ENCODE data around the gene BDH1.

Gene BDH1

DNA sequence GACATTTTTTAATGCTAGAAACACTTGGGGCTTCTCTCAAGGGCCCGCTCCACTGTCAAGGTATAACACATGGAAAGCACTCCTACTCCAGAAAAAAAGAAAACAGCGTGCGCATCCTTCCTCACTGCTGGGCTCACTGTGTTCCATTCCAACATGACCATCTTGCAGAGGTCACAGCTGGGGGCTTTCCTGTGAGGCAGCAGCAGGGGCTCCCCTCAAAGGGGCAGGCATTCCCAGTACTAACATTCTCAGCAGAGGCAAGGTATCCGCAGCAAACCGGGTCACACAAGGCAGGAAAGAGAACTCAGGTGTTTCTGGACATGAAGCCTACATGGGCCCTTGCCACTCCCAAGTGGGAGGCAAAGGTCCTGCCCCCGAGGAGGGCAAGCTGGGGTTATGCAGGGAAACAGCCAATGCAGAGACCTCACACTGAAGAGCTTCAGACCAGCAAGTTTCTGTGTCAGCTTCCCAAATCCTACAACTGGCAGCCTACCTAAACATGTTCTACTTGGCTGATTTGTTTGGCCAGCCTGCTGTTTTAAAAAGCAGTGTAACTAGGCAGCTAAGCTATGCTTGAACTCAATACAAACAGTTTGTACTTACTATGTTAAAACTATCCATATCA, 6.4 kb downstream of the BDH1 start:
- no peak for DNase-seq (ENCODE audit: low read depth in 3 of 3)

DNA sequence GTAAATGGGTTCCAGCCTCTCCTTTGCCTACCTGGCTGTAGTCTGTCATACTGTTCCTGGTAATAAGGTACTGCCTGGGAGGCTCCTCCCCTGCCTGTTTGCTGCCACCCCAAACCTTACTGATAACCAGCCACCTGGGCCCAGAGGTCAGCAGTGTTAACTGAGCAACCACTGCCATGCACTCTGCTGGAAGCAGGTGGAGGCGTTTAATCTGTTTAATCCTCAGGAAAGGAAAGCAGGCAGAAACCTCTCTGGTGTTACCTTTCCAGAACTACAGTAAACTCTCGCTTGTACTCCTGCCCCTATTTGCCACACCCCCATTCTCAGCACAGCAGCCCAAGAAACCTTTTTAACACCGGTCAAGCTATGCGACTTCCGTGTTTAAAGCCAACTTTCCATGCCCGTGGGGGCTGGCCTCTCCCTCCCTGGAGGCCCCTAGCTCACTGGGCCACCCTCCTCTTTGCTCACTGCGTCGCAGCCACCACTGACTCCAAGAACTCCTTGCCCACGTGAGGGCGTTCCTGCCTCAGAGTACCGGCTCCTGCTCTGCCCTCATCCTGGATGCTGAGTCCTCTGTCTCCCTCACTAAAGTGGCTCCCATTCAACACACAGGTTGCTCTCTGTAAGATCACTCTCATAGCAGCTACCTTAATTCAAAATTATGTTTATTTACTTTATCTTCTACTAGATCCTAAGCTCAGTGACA, 8.3 kb downstream of the BDH1 start:
- DNase-seq (ENCODE audit: low read depth in 3 of 3) = no peak

DNA sequence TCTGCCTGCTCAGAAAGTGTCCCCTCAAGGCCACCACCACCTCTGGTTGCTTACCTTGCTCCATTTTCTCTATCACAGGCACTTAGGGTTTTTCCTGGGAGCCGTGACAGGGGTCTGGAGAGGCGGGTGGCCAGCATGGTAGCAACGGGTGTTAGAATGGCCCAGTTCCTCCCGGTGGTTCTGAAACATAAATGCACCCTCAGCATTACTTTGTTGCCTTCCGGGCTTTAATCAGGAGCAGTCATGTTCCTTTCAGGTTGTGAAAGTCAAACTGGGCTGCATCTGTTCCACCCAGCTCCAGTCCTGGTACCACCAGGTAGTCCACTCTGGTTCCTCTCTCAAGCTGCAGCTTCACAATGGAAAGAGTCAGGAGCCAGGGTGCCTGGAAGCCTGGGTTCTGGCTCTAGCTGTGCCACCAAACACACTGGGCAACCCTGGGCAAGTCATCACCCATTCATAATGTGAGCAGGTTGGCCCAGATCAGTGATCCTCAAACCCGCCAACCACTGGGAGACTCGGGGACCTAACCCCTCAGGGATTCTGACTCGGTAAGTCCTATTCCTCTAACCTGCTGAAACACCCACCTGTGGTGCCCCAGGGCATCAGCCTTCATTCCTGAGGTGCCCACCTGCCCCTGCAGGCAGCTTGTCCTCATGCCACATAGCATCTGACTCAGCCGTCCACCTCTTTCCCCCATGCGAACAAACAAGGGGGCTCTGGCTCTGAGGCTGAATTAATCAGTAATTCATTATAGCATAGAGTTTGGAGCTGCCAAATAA, 9.3 kb downstream of the BDH1 start:
- DNase-seq (ENCODE audit: low read depth in 3 of 3) = no peak

DNA sequence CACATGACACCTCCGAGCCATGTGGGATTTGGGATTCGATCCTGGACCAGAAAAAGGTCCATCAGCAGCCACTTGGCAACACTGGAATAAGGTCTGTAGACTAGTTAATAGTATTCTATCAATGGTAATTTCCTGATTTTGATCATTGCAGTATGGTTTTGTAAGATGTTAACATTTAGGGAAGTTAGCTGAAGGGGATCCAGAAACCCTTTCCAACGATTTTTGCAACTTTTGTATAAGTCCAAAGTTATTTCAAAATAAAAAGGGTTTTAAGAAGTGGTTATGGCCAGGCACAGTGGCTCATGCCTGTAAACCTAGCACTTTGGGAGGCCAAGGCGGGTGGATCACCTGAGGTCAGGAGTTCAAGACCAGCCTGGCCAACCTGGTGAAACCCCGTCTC, 10.2 kb downstream of the BDH1 start:
- DNase-seq (ENCODE audit: low read depth in 3 of 3) = no peak

DNA sequence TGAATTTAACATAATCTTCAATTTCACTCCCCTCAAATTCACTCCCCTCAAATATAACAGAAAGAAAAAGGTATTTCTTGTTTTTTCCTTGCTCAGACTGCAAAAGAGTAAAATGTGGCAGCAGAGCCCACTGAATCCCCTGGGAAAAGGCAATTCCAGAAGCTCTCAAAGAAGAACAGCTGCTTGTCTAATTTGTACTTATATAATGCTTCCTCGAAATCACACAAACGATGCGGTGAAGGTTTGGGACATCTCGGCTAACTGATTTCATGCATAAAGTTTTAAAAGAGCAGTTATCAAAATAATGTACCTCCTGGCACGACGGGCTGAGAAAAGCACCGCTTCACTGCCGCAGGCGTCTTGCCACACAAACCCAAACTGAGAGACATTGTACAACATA, 10.7 kb downstream of the BDH1 start:
- no peak for DNase-seq (ENCODE audit: low read depth in 3 of 3)

DNA sequence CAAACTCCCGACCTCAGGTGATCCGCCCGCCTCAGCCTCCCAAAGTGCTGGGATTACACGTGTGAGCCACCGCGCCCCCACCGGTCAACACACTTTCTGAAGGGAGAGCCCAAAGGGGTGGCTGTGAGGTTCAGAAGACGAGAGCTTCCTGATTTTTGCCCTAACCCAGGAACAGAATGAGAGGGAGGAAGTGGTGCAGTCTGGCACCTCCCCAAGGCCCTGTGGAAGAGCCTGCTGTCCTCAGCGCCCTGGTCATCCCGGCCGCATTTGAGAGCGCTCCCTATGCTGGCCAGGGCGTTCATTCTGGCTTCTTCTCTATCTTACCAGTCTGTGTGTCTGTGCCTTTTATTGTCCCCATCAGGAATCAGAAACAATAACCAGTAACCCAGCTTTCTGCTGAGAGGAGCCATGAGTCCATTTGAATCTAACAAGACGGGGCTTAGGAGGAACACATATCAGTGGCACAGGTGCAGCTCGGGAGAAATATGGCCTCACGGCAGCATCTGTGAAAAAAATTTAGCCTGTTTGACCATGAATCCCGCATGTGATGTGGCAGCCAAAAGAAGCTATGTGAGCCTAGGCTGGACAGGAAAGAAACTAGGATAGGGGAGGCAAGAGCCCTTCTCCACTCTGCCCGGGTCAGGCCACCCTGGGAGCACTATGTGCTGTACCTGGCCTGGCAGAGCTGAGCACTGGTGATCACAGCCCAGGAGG, 12.9 kb downstream of the BDH1 start:
- no peak for DNase-seq (ENCODE audit: low read depth in 3 of 3)

DNA sequence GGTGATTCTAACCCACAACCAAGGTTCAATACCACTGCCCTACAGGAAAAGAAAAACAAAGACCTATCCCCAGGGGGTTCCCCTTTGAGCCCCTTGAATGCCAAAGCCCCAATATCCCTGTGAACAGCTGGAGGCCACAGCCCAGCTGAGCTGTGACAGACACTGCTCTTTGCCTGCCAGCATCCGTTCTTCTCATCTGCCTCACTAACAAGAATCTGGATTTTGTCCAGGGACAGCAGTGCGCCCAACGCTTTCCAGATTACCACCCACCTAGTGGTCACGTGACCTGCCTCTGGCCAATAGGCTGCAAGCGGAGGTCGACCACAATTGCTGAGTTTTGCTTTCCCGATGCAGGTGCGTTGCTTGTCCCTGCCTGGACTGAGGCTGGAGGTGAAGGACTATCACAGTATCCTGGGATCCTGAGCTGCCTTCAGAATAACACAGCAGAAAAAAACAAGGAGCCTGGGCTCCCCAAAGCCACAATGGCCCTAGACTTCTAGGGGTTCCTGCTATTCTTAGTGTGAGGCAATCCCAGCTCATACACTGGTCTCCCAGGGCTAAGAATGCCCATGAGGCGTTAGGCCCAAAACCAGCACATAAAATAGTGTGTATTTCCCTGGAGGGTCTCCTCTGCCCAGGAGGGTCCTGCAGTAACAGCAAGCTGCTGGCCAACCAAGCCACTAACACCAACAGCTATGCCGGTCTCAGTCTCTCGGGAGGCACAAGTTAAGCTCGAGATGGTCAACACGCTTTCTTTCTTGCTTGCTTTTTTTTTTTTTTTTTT, 13.8 kb downstream of the BDH1 start:
- DNase-seq (ENCODE audit: low read depth in 3 of 3) = no peak

DNA sequence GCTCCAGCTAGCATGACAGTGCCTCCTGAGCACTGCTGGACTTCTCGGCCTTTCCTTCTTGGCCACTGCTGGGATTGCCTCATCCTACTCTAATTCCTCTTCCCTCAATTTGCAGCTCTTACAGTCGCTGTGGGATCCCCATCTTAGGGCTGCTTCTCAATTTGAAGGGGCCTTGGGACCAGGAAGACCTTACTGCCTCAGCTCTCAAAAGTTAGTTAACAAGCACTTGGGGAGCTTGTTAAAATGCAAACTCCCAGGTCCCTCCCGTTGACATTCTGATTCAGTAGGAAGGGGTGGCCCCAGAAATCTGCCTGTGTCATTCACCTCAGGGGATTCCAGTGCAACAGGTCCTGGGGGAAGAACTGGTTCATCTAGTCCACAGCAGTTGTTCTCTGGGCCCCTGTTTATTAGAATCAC, 14.8 kb downstream of the BDH1 start:
- no peak for DNase-seq (ENCODE audit: low read depth in 3 of 3)

DNA sequence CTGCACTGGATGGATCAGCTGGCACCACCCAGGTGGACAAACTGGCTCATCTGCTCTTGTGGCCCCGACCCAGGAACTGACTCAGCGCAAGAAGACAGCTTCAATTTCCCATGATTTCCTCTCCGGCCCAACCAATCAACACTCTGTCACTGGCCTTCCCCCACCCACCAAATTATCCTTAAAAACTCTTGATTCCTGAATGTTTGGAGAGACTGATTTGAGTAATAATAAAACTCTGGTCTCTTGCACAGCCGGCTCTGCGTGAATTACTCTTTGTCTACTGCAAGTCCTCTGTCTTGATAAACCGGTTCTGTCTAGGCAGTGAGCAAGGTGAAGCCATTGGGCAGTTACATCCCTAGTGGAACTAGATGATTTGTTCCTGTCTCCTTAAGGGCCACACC, 16.1 kb downstream of the BDH1 start:
- no peak for DNase-seq (ENCODE audit: low read depth in 3 of 3)

DNA sequence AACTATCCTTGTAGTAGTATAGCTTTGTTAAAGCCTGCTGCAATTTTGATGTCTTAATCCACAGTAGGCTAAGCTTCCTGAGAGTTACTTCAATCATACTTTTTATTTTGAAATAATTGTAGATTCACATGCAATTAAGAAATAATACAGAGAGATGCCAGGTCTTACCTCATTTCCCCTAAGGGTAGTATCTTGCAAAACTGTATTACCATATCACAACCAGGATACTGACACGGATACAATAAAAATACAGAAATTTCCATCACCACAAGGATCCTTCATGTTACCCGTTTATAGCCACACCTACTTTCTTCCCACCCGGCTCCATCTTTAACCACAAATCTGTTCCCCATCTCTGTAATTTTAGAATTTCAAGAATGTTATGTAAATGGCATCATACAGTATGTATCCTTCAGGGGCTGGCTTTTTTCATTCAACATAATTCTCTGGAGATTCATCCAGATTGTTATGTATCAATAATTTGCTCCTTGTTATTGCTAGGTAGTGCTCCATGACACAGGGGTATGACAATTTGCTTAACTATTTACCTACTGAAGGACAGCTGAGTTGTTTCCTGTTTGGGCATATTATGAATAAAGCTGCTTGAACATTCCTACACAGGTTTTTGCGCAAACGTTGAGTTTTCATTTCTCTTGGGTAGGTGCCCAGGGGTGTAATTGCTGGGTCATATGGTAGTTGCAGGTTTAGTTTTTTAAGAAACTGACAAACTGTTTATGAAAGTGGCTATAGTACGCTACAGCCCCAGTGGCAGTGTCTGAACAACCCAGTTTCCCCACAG, 21.6 kb downstream of the BDH1 start:
- no peak for DNase-seq (ENCODE audit: low read depth in 3 of 3)

DNA sequence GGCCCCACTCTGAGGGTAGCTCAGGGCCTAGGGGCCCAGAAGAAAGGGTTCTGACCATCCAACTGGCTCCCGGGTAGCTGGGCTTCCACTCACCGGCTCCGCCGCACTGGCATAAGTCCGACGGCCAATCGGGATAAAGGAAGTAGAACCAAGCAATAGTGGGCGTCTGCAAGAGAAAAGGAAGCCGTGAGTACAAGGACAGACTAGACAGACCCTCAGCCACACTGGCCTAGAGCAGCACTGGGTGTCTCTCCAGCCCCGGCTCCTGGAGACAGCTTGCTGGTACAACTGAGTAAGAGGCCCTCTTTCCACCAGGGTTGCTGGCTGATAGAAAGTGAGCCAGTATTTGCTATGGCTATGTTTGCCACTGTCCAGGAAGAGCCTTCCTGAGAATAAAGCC, 22.4 kb downstream of the BDH1 start:
- no peak for DNase-seq (ENCODE audit: low read depth in 3 of 3)

DNA sequence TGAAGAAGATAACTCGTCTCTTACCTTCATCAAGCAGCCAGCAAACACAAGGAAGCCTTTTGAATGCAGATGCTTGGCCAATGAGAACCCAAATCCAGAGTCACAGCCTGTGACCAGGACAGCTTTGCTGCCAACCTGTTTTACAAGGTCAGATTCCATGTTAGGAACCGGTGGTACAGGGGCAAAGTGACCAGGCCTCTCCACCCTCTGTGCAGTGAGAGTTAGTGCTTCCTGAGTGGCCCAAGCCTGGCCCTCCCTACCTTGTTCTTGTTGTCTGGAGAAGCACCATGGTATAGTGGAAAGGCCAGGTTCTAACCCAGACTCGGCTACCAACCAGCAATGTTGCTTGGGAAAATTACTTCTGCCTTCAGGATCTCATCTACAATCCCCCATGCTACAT, 23.4 kb downstream of the BDH1 start:
- no peak for DNase-seq (ENCODE audit: low read depth in 3 of 3)

DNA sequence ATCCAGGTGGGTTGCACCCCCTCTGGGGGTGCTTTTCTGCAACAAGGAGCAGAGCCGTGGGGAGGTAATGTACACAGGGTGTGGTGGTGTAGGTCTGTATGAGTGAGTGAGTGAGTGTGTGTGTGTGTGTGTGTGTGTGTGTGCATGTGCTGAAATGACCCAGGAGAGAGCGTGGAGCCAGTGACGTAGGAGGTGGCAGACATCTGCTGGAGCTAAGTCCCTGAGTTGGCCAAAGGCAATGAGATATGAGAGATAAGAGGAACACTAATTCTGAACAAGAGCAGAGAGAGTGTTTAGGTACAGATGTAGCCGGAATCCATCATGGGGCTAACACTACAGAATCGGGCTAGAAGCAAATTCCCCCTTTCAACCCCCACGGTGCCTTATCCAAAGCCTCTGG, 27.6 kb downstream of the BDH1 start:
- no peak for DNase-seq (ENCODE audit: low read depth in 3 of 3)

DNA sequence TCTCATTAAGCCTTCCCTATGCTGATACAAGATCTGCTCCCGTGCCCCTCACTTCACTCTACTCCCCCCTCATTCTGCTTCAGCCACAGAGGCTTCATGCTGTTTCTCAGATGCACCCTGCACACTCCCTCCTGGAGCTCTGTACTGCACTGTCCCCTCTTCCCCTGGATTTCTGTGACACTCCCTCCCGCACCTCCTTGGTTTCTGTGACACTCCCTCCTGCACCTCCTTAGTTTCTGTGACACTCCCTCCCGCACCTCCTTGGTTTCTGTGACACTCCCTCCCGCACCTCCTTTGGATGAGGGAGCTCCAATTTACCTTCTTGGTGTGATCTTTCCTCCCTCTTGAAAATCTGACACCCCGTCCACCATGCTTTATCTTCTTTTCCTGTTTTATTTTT, 28.2 kb downstream of the BDH1 start:
- DNase-seq (ENCODE audit: low read depth in 3 of 3) = no peak

DNA sequence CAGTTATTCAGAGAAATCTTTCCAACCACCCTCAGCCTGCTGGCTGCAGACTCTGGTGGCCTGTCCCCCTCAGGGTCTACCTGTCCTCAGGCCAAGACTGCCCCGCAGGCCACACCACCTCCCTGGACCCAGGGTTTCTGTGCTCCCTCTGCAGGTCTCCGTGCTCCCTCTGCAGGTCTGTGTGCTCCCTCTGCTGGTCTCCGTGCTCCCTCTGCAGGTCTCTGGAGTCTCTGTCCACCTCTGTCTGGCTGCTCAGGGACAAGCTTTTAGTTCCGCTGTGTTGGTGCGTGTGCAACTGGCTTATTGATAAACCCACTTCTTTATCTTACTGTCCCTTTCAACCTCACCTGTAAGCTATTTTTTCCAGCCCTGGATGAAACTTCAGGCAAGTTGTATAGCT, 30.1 kb downstream of the BDH1 start:
- DNase-seq (ENCODE audit: low read depth in 3 of 3) = no peak

DNA sequence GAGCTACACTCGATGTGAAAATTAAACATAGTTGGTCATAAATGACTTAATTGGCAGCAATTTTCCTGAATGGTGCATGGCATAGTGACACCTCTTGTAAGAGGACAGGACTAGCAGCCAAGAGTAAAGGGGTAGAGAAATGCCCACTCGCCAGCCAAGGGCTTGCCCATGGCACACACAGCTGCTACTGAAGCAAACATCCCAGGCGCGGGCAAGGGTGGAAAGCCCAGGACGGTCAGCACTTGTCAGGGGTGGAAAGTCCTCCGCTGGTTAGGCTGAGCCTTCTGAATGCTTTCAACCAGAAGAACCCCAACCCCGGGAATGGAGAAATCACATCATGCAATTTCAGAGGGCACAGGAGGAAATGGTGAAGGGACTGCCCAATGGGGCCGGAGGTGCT, 31.6 kb downstream of the BDH1 start:
- DNase-seq (ENCODE audit: low read depth in 3 of 3) = no peak

DNA sequence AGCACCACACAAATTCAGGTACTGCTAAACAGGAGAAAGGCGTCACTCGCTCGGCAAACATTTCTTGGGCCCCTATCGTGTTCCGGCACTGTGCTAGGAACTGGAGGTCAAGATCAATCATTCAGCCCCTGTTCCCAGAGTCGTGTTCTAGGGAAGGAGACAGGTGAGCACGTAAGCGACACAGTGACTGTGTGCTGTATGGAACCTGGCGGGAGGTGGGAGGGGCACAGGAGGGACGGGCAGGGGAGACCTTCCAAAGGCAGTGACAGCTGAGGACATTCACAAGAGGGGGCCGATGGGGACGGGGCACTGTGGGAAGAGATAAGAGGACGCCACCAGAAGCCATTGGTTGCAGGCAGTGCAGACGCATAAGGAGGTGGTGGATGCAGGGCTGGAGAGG, 32.2 kb downstream of the BDH1 start:
- DNase-seq (ENCODE audit: low read depth in 3 of 3) = no peak

DNA sequence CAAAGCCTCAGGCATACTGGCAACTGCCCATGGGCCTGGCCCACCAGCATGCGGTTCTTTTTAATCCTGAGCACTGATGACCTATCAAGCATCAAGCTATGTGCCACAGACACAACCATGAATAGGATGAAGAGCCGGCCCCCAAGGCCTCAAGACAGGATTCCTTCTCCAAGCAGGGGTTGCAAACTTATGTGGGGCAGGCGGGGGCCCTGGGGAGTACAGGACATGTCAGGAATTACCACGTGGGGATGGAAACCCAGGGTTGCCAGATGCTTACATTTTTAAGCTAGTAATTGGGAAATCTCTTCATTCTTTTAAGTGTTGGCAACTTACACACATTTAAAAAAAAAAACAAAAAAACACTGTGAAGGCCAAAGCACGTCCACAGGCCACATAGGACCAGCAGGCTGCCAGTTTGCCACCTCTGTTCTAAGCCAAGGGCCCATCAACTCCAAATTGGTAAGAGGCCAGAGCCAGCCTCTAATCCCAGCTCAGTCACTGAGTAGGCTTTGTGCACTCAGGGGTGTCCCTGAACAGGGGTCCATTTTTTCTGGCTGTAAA, 32.8 kb downstream of the BDH1 start:
- no peak for DNase-seq (ENCODE audit: low read depth in 3 of 3)

DNA sequence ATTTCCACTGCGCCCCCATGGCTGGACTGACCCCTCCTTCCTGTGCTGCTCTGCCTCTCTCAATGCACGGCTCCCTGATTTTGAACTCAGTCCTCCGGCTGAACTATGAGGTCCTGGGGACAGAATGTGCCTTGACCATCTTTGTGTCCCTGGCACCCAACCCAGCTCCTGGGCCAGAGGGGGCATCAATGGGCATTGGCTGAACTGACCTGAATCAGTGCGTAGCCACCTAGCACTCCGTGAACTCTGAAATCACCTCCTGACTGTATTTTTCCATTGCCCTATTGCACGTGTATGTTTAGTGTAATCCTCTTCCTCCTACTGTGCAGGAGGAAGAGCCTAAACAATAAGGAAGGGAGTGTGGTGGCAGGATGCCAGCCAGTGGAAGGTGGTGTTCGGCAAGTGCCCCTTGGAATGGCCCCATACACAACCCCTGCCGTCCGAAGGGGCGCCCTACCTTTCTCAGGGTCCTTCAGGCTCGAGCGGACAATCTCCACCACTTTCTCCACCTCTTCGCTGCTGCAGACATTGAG, 33.5 kb downstream of the BDH1 start:
- DNase-seq (ENCODE audit: low read depth in 3 of 3) = no peak

Data from stimulated activated CD4-positive, alpha-beta T cell treated with anti-CD3 and anti-CD28 coated beads, TNF-alpha, amount 100 ng/mL, for 24 hours (primary cell).